BJ (cell line): ENCODE data around the gene MTF1. TPM values are rescaled to one million over a fixed set of nuclear protein-coding genes. Genes with fewer than 3 reads are reported as not detected.

ENCODE experiments used
- CTCF ChIA-PET: fragments of 350-600 bp; formaldehyde crosslinking; extraction: SDS; loops from one replicate; lab custom pipeline; 2021; ENCODE audit warnings: antibody characterized with exemption, inconsistent platforms; lab: Yijun Ruan, JAX
- POLR2A ChIA-PET: fragments of 300-600 bp; sonication (Branson Sonifier 250); formaldehyde crosslinking; extraction: SDS; loops from one replicate; lab custom pipeline; 2021; ENCODE audit warnings: antibody characterized with exemption; lab: Charles Lee
- DNase-seq: peaks from one replicate; pipeline ENCODE4 v3.0.0-alpha.2; 2011; ENCODE audit warnings: low read depth
- H3K27me3 ChIP-seq: 2 replicates; pipeline ENCODE4 v1.6.0; 2011; ENCODE audit warnings: low read length; ENCODE audit not compliant: control insufficient read depth, insufficient read depth
- H3K36me3 ChIP-seq: 2 replicates; pipeline ENCODE4 v1.5.1; 2011; ENCODE audit warnings: low read length; ENCODE audit not compliant: control insufficient read depth, insufficient read depth
- H3K4me3 ChIP-seq: 2 replicates; pipeline ENCODE4 v1.5.1; 2011; ENCODE audit warnings: low read depth, mild to moderate bottlenecking, control low read depth, low read length
- polyA plus RNA-seq: library from polyadenylated mRNA; depleted of rRNA; stranded (reverse); fragments of >200 nt; gene quantifications from 2 replicates; pipeline ENCODE4 v1.2.3, GENCODE V29; 2011
- TF ChIP-seq, protein P1 (sequence below): IDR thresholded peaks from 2 replicates; pipeline ENCODE4 v1.5.1; 2011; ENCODE audit warnings: low read depth, mild to moderate bottlenecking, control low read depth, inconsistent platforms, low read length, moderate library complexity; ENCODE audit not compliant: insufficient read depth

Gene MTF1
- polyA plus RNA-seq, 1 experiment = 6.9 TPM

DNA sequence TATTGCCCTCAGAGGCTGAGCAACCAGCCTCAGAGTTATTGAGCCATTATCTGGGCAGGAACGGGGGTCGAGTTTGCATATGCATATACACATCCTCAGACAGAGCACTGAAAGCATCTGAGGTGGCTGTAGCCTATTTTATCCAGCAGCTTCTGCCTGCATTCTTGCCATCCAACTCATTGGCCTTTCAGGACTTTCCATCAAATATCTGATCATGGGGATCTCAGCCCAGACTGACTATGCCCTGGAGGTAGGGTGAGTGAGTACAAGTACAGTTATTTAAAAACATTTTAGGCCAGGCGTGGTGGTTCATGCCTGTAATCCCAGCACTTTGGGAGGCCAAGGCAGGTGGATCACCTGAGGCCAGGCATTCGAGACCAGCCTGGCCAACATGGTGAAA, 1.8 kb upstream of the MTF1 start:
- CTCF ChIA-PET = interaction anchor here (1.0 to 2.1 kb wide), 4 partner anchors 11 to 128 kb away, joined by 3 to 8 read pairs (median 8); partner anchors contain the start of gene YRDC
- Histone ChIP-seq H3K27me3 (no peaks in the 10 kb centered on the region), H3K36me3 (peaks cover 15% of the 10 kb centered on the region), H3K4me3 (no peak overlapping the region)
- DNase-seq = no peak
- TF ChIP-seq, protein P1, sequence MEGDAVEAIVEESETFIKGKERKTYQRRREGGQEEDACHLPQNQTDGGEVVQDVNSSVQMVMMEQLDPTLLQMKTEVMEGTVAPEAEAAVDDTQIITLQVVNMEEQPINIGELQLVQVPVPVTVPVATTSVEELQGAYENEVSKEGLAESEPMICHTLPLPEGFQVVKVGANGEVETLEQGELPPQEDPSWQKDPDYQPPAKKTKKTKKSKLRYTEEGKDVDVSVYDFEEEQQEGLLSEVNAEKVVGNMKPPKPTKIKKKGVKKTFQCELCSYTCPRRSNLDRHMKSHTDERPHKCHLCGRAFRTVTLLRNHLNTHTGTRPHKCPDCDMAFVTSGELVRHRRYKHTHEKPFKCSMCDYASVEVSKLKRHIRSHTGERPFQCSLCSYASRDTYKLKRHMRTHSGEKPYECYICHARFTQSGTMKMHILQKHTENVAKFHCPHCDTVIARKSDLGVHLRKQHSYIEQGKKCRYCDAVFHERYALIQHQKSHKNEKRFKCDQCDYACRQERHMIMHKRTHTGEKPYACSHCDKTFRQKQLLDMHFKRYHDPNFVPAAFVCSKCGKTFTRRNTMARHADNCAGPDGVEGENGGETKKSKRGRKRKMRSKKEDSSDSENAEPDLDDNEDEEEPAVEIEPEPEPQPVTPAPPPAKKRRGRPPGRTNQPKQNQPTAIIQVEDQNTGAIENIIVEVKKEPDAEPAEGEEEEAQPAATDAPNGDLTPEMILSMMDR = no peak
- POLR2A ChIA-PET = no interaction called here

DNA sequence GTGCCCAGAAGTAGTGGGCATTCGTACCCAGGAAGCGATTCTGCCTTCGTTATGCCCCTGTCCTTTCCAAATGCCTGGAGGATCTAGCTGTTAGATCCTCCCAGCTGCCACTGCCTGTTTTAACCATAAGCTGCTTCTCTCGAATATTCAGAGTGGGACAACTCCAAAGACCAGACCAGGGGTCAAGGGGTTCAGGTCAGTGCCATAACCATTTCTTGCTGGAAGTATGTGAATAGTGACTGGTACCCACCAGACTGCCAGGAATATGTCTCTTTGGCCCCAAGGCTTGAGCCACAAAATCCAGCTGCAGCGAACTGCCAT, 914 bp upstream of the MTF1 start:
- TF ChIP-seq, protein P1 = no peak
- ChIA-PET POLR2A (no interaction called here), CTCF (interaction anchor here (0.6 to 2.1 kb wide), 20 partner anchors 10 to 1580 kb away, joined by 3 to 15 read pairs (median 3); partner anchors contain the start of gene YRDC)
- DNase-seq = no peak
- Histone ChIP-seq H3K36me3 (peaks cover 9% of the 10 kb centered on the region), H3K27me3 (no peaks in the 10 kb centered on the region), H3K4me3 (peak overlapping the region; percentile 71)

DNA sequence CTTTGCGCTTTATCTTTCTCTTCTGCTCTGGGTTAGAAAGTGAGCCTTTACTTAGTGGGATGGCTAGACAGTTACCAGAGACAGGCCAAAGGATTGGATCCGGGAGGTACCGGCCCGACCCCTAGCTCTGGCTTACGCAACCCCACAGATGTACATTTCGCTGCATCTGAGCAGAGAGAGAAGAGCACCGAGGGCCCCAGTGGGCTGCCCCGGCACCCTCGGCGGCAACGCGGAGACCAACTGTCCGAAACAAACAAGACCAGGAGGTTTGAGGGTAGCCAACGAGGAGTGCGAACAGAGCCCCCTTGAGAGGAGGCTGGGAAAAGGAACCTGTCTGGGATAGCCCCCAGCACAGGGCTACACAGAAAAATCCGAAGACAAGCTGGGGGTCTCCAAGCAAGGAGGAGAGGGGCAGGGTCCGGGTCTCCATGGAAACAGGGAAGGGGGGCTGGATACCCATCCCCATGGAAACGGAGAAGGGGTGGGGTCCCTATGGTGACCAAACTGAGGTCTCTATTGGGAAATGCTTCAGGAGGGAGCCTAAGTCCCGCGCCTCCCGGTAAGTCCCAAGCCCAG, 373 bp downstream of the MTF1 start:
- Histone ChIP-seq H3K36me3 (peaks cover 6% of the 10 kb centered on the region), H3K4me3 (peak overlapping the region; percentile 71), H3K27me3 (no peaks in the 10 kb centered on the region)
- TF ChIP-seq, protein P1 = no peak
- ChIA-PET CTCF (interaction anchor here (0.7 to 2.0 kb wide), 19 partner anchors 9 to 169 kb away, joined by 3 to 15 read pairs (median 4); partner anchors contain the start of genes SF3A3 and YRDC), POLR2A (no interaction called here)
- no peak for DNase-seq

DNA sequence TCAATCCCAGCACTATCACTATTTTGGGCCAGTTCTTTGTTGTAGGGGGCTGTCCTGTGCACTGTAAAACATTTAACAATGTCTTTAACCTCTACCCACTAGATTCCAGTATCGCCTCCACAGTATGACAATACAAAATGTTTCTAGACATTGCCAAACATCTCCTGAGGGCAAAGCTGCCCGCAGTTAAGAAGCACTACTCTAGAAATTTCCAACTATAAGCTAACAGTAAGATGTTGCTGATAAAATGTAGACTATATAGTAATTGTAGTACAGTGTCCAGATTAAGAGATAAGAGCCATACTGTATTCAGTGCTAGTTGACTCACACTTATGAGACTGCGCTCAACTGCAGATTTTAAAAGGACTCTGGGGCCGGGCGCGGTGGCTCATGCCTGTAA, 5.0 kb downstream of the MTF1 start:
- TF ChIP-seq, protein P1 = no peak
- CTCF ChIA-PET = no interaction called here
- no peak overlapping the region for H3K4me3 ChIP-seq
- no peaks in the 10 kb centered on the region for H3K27me3 ChIP-seq
- DNase-seq = no peak
- POLR2A ChIA-PET = no interaction called here
- peaks cover 6% of the 10 kb centered on the region for H3K36me3 ChIP-seq

DNA sequence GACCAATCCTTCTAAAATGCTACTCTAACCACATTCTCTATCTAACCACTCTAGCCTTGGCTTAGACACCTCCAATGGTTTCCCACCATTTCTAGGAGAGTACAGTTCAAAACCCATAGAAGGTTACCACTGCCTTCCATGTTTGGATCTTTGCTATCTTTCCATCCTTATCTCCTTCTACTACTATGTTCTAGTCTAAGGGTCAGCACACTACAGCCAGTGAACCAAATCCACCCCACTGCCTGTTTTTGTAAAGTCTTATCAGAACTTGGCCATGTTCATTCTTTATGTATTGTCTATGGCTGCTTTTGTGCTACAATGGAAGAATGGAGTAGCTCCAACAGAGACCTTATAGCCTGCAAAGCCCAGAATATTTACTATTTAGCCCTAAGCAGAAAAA, 6.2 kb downstream of the MTF1 start:
- TF ChIP-seq, protein P1 = no peak
- CTCF ChIA-PET = interaction anchor here (1.1 kb wide), 1 partner anchor 8 kb away, joined by 3 read pairs; no protein-coding TSS in a partner anchor
- H3K36me3 ChIP-seq = peaks cover 6% of the 10 kb centered on the region
- H3K27me3 ChIP-seq = no peaks in the 10 kb centered on the region
- POLR2A ChIA-PET = no interaction called here
- no peak overlapping the region for H3K4me3 ChIP-seq
- no peak for DNase-seq
